ENCODE data around the gene FAM81A. TPM values are rescaled to one million over a fixed set of nuclear protein-coding genes. Genes with fewer than 3 reads are reported as not detected.

Gene FAM81A
- total RNA-seq, 2 donors from 2014 or later, result 6.4 to 18.8 TPM

GRCh38 chr15:59528429-59528828, 90.4 kb downstream of the FAM81A start:
- DNase-seq, result no peak
- H3K9me3 ChIP-seq, result no peaks in the 10 kb centered on the region
- intact Hi-C loops (cut with DNase I), result no loop called here
- no peaks in the 10 kb centered on the region for H3K36me3 ChIP-seq
- no peaks in the 10 kb centered on the region for H3K27me3 ChIP-seq
- H3K4me1 ChIP-seq, result no peaks in the 10 kb centered on the region
- H3K27ac ChIP-seq, result no peak overlapping the region
- no peak for TF ChIP-seq CTCF (IDR thresholded peaks at IDR 0.05)
- no peak overlapping the region for H3K4me3 ChIP-seq
- H3K9ac ChIP-seq (ENCODE audit: low read depth in 2 of 2, low read length in 2 of 2), result no peak overlapping the region

- Histone ChIP-seq H3K4me1 (no peaks in the 10 kb centered on the region), H3K27me3 (no peaks in the 10 kb centered on the region), H3K9ac (ENCODE audit: low read depth in 2 of 2, low read length in 2 of 2) (no peak overlapping the region), H3K36me3 (no peaks in the 10 kb centered on the region), H3K4me3 (no peak overlapping the region), H3K9me3 (no peaks in the 10 kb centered on the region), H3K27ac (no peak overlapping the region)
- intact Hi-C loops (cut with DNase I), result no loop called here
- peak; percentile 96 for DNase-seq
- TF ChIP-seq CTCF (IDR thresholded peaks at IDR 0.05), result peak; percentile 81
These were observed 91.0 kb downstream of the FAM81A start for GRCh38 chr15:59528961-59529402.

GRCh38 chr15:59531066-59531675, 93.2 kb downstream of the FAM81A start:
- Histone ChIP-seq H3K9ac (ENCODE audit: low read depth in 2 of 2, low read length in 2 of 2) (peak overlapping the region in 1 of 2 donors; percentile 38), H3K36me3 (no peaks in the 10 kb centered on the region), H3K9me3 (no peaks in the 10 kb centered on the region), H3K4me1 (peaks cover 3% of the 10 kb centered on the region), H3K27me3 (no peaks in the 10 kb centered on the region), H3K4me3 (no peak overlapping the region), H3K27ac (peak overlapping the region; percentile 77)
- no peak for TF ChIP-seq CTCF (IDR thresholded peaks at IDR 0.05)
- no peak for DNase-seq
- intact Hi-C loops (cut with DNase I), result loop anchor here (5.0 kb wide), 1 partner anchor 86 kb away; no protein-coding TSS in a partner anchor

GRCh38 chr15:59532770-59533379, 94.9 kb downstream of the FAM81A start:
- intact Hi-C loops (cut with DNase I), result loop anchor here (5.0 kb wide), 1 partner anchor 84 kb away; no protein-coding TSS in a partner anchor
- Histone ChIP-seq H3K27me3 (no peaks in the 10 kb centered on the region), H3K4me1 (peaks cover 3% of the 10 kb centered on the region), H3K9ac (ENCODE audit: low read depth in 2 of 2, low read length in 2 of 2) (peak overlapping the region in 1 of 2 donors; percentile 54), H3K9me3 (no peaks in the 10 kb centered on the region), H3K27ac (peak overlapping the region; percentile 77), H3K4me3 (no peak overlapping the region), H3K36me3 (no peaks in the 10 kb centered on the region)
- DNase-seq, result no peak
- TF ChIP-seq CTCF (IDR thresholded peaks at IDR 0.05), result peak; percentile 60

- Histone ChIP-seq H3K27me3 (no peaks in the 10 kb centered on the region), H3K4me3 (no peak overlapping the region), H3K4me1 (peaks cover 7% of the 10 kb centered on the region), H3K36me3 (no peaks in the 10 kb centered on the region), H3K9ac (ENCODE audit: low read depth in 2 of 2, low read length in 2 of 2) (no peak overlapping the region), H3K9me3 (no peaks in the 10 kb centered on the region), H3K27ac (no peak overlapping the region)
- DNase-seq, result no peak
- intact Hi-C loops (cut with DNase I), result no loop called here
- no peak for TF ChIP-seq CTCF (IDR thresholded peaks at IDR 0.05)
These were observed 98.6 kb downstream of the FAM81A start for GRCh38 chr15:59536553-59536952.

All from colonic mucosa (tissue), 4 donors.